Fibroblast of the aortic adventitia (primary cell): ENCODE measurements around the gene EGFL6. TPM values are rescaled to one million over a fixed set of nuclear protein-coding genes. Genes with fewer than 3 reads are reported as not detected.
A peak's percentile ranks its signal among the peaks of the same experiment; 100 is the strongest.

Experiments used
- DNase-seq: peaks from one replicate; pipeline ENCODE4 v3.0.0-alpha.2; 2010; ENCODE audit warnings: low read depth
- H3K4me3 ChIP-seq: 2 replicates; pipeline ENCODE4 v1.5.1; 2011; ENCODE audit warnings: low read depth, mild to moderate bottlenecking, control low read depth, low read length, moderate library complexity
- total RNA-seq: library from RNA; depleted of rRNA; stranded (reverse); fragments of >200 nt; gene quantifications from 2 replicates; pipeline ENCODE4 v1.2.3, GENCODE V29; 2012; ENCODE audit warnings: low replicate concordance
- TF ChIP-seq, protein P1 (sequence below): IDR thresholded peaks from 2 replicates; pipeline ENCODE4 v1.5.1; 2011; ENCODE audit warnings: mild to moderate bottlenecking, low read length, control low read depth, inconsistent platforms; ENCODE audit not compliant: insufficient read depth

EGFL6 gene
- total RNA-seq, 1 donor, result 0.27 TPM

DNA sequence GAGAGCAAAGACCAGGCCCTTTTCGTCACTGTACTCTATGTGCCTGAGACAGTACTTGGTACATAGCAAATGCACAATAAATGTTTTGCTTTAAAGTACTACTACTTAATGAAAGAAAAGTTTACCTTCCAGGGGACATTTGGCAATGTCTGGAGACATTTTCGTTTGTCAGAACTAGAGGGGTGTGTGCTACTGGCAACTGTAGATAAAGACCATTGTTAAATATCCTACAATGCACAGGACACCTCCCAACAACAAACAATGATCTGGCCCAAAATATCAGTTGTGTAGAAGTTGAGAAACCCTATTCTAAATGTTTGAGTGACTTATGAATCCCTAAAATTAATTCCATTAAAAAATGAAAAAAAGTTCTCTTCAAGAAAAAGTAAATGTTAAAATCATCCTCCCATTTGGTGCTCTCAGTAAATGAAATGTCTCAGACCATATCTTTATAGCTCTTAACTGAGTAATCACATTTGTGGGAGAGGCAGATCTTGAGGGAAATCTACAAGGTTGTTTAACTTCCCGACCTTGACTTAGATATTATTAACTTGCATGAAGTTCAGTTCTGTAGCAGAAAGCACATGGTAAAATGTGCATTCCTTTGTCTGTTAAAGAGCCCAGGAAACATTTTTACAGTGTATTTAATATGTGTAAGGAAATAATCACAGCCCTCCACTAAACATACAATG is 18.5 kb downstream of the EGFL6 start:
- no peak overlapping the region for H3K4me3 ChIP-seq
- DNase-seq, result no peak
- TF ChIP-seq, protein P1, sequence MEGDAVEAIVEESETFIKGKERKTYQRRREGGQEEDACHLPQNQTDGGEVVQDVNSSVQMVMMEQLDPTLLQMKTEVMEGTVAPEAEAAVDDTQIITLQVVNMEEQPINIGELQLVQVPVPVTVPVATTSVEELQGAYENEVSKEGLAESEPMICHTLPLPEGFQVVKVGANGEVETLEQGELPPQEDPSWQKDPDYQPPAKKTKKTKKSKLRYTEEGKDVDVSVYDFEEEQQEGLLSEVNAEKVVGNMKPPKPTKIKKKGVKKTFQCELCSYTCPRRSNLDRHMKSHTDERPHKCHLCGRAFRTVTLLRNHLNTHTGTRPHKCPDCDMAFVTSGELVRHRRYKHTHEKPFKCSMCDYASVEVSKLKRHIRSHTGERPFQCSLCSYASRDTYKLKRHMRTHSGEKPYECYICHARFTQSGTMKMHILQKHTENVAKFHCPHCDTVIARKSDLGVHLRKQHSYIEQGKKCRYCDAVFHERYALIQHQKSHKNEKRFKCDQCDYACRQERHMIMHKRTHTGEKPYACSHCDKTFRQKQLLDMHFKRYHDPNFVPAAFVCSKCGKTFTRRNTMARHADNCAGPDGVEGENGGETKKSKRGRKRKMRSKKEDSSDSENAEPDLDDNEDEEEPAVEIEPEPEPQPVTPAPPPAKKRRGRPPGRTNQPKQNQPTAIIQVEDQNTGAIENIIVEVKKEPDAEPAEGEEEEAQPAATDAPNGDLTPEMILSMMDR, result no peak

DNA sequence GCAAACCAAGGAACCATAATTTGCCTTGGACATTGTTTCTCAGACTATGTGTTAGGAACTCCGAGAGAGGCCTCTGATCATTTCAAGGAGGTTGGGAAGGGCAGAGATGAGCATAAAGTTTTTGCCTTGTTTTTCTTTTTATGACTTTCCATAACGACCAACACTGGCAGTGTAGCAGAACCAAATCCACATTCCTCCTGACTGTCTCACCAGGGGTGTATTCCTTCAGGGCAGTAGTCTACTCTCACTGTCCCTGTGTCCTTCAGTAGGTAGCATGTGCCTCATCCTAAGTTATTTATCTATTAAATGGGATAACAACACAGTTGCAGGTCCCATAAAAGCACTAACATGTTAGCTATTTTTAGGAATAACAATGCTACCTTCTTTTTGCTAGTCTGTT is 20.8 kb downstream of the EGFL6 start:
- no peak overlapping the region for H3K4me3 ChIP-seq
- TF ChIP-seq, protein P1, result no peak
- DNase-seq, result no peak

DNA sequence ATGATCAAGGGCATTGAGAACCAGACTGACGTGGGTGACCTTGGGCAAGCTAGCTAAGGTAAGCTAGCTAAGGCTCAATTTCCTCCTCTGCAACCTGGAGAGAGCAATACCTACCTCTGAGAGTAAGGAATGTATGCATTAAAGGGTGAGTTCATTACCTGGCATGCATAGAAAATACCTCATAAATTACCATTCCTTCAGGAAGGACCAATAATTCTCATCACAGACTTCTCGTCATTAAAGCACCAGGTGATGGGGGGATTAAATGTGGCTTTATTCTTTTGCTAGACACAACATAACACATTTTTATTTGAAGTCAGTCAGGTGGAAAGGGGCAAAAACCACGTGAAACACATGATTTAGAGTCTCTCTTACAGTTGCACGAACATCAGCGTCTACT is 21.5 kb downstream of the EGFL6 start:
- TF ChIP-seq, protein P1, result no peak
- no peak overlapping the region for H3K4me3 ChIP-seq
- no peak for DNase-seq

DNA sequence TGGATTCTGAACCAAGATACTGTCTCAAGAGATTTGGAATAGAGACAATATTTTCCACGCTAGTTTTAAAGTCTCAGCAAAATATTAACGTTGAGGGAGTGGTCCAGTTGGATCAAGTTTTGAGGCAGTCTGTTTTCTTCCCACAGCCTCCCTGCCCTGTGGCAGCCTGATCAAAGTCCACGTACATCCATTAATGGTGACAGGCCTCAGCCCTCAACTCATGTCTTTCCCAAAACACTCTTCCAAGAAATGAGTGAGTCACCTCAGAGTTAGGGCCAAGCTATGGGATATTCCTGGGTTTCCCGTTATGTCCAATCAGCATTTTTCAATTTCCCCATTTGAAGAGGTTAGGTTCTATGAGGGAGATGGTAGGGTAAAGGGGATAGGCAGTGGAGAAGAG is 28.5 kb downstream of the EGFL6 start:
- no peak overlapping the region for H3K4me3 ChIP-seq
- TF ChIP-seq, protein P1, result no peak
- DNase-seq, result peak; percentile 60

DNA sequence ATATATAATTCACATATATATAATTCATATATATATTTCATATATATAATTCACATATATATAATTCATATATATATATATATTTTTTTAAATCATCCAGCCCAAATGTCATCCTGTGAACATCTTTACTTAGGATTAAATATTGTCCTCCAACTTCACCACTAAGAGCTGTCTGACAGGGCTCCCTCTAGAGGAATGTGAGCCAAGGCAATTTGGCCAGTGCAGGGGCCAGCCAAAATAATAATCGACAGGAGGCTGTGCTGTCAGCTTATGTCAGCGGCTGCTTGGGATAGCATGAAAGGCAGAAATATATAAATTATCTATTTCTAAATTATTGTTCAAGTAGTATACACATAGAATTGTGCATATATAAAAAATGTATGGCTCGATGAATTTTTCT is 29.5 kb downstream of the EGFL6 start:
- TF ChIP-seq, protein P1, result peak; percentile 45
- DNase-seq, result no peak
- no peak overlapping the region for H3K4me3 ChIP-seq

DNA sequence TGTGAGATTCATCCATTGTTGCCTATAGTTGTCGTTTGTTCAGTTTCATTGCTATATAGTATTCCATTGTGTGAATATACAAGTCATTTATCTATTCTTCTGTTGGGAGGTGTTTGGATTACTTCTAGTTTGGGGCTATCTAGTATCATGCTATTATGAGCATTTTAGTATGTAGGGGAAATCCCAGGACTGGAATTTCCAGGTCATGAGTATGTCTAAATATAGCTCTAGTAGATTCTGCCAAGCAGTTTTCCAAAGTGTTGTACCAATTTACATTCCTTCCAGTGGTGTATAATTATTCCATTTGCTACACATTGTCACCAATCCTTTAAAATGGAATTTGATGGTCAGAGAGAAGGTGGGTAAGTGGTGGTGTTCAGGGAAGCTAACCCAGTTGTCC is 30.1 kb downstream of the EGFL6 start:
- H3K4me3 ChIP-seq, result no peak overlapping the region
- DNase-seq, result peak; percentile 38
- TF ChIP-seq, protein P1, result no peak

DNA sequence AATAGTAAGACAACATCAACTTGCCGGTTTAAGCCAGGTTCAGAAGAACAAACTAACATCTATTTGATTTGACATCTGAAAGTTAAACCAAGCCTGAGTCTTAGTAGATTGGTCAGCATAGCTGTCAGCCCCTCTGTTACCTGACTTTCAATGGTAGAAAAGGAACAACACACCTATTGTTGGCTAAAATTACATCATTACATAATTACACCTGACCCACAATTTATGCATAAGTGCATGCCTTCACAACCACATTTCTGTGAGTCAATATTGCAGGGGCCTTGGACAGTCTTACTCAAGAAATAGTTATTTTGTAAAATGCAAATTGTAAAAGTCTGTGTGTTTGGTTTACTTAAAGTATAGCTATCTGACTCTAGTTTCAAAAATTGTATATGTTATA is 36.2 kb downstream of the EGFL6 start:
- DNase-seq, result no peak
- TF ChIP-seq, protein P1, result no peak
- H3K4me3 ChIP-seq, result no peak overlapping the region
